ENCODE data around the gene SH3BGRL2.

Gene SH3BGRL2

DNA sequence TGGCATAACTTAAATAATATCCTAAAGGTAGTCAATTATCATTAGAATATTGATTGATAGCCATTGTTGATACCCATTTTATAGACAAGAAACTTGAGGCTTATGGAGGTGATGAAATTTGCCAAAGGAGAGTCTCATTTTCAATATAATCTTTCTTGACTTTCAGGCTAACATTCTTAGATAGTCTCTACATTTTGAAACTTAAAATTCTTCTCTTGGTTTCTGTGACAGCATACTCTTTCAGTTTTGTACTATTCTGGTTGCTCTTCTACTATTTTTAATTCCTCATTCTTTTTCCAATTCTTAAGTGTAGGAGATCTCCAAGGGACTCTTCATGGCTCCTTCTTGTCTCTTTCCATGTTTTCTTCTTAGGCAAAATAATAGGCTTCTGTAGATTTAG is 3.7 kb upstream of the SH3BGRL2 start:
- TF ChIP-seq, protein P1, sequence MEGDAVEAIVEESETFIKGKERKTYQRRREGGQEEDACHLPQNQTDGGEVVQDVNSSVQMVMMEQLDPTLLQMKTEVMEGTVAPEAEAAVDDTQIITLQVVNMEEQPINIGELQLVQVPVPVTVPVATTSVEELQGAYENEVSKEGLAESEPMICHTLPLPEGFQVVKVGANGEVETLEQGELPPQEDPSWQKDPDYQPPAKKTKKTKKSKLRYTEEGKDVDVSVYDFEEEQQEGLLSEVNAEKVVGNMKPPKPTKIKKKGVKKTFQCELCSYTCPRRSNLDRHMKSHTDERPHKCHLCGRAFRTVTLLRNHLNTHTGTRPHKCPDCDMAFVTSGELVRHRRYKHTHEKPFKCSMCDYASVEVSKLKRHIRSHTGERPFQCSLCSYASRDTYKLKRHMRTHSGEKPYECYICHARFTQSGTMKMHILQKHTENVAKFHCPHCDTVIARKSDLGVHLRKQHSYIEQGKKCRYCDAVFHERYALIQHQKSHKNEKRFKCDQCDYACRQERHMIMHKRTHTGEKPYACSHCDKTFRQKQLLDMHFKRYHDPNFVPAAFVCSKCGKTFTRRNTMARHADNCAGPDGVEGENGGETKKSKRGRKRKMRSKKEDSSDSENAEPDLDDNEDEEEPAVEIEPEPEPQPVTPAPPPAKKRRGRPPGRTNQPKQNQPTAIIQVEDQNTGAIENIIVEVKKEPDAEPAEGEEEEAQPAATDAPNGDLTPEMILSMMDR (IDR thresholded peaks at IDR 0.05; ENCODE audit: poor library complexity, severe bottlenecking): no peak
- Histone ChIP-seq H3K36me3 (ENCODE audit: low read depth) (no peaks in the 10 kb centered on the region), H3K9me3 (ENCODE audit: severe bottlenecking) (no peaks in the 10 kb centered on the region), H3K4me3 (ENCODE audit: severe bottlenecking) (no peak overlapping the region), H3K27me3 (ENCODE audit: insufficient read depth, poor library complexity, severe bottlenecking) (no peaks in the 10 kb centered on the region), H3K27ac (ENCODE audit: poor library complexity, severe bottlenecking) (no peak overlapping the region), H3K4me1 (ENCODE audit: insufficient read depth, poor library complexity, severe bottlenecking) (no peaks in the 10 kb centered on the region)
- no peak for DNase-seq (ENCODE audit: low spot score)
- no peak for ATAC-seq (ENCODE audit: low read depth)

DNA sequence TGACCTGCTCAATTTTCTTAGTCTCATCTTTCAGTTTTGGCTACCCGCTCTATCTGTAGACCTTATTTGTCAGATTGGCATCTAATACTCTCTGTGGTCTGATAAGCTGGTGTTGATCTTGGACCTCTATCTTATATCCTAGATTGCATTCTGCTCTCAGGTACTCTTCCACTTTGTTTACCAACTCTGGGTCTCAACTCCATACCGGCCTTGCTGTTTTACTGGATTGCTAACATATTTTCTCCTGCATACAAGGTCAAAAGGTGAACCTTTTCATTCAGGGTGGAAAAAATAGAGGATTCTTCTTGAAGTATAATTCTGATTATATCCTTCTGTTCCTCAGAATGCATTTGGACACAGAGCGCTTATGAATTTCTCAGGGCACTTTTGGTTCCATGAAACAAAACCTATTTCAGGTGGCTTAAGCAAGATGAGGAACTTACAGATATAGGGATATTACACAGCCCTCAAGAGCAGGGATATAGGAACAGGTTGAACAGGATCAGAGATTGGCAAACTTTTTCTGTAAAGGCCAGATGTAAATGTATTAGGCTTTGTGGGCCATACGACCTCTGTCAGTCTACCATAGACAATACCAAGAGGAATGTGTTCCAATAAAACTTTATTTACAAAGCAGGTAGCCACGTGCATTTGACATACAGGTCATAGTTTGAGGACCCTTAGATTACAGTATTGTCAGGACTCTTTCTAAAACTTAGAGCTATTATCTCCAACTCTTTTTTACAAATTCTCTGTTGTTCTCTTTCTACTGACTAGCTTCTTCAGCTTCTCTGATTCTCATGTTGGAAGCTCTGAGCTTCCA is 2.5 kb upstream of the SH3BGRL2 start:
- TF ChIP-seq, protein P1 (IDR thresholded peaks at IDR 0.05; ENCODE audit: poor library complexity, severe bottlenecking): no peak
- DNase-seq (ENCODE audit: low spot score): no peak

DNA sequence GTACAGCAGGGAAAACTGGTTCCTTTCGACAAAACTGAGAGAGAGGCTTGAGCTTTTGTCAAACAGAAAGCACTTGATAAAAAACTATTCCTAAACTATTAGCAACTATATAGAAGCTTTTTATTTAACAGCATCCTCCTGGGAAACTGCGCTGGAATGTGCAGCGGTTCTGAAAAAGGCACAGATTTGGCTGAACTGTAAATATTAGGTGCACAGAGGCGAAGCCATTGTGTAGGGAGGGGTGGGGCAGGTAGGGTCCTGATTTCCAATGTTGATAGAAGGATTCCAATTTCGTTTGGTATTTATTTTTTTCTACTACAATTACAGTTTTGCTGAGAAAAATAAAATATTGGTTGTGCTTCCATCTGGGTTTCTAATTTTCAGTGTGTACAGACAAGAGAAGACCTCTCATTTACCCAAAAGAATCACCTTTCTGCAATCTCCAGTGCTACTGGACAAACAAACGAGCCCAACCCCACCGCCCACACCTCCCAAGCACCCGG is 698 bp upstream of the SH3BGRL2 start:
- Histone ChIP-seq H3K27me3 (ENCODE audit: insufficient read depth, poor library complexity, severe bottlenecking) (no peaks in the 10 kb centered on the region), H3K36me3 (ENCODE audit: low read depth) (no peaks in the 10 kb centered on the region), H3K4me1 (ENCODE audit: insufficient read depth, poor library complexity, severe bottlenecking) (peaks cover 10% of the 10 kb centered on the region), H3K27ac (ENCODE audit: poor library complexity, severe bottlenecking) (no peak overlapping the region), H3K4me3 (ENCODE audit: severe bottlenecking) (peak overlapping the region; percentile 65), H3K9me3 (ENCODE audit: severe bottlenecking) (no peaks in the 10 kb centered on the region)
- DNase-seq (ENCODE audit: low spot score) (no peak), ATAC-seq (ENCODE audit: low read depth) (no peak)
- TF ChIP-seq, protein P1 (IDR thresholded peaks at IDR 0.05; ENCODE audit: poor library complexity, severe bottlenecking): no peak

More for the DNA sequence above, 2.5 kb upstream of the SH3BGRL2 start:
- H3K9me3 ChIP-seq (ENCODE audit: severe bottlenecking): no peaks in the 10 kb centered on the region
- no peaks in the 10 kb centered on the region for H3K4me1 ChIP-seq (ENCODE audit: insufficient read depth, poor library complexity, severe bottlenecking)
- H3K27me3 ChIP-seq (ENCODE audit: insufficient read depth, poor library complexity, severe bottlenecking): no peaks in the 10 kb centered on the region
- no peak overlapping the region for H3K4me3 ChIP-seq (ENCODE audit: severe bottlenecking)
- no peaks in the 10 kb centered on the region for H3K36me3 ChIP-seq (ENCODE audit: low read depth)
- ATAC-seq (ENCODE audit: low read depth): no peak
- H3K27ac ChIP-seq (ENCODE audit: poor library complexity, severe bottlenecking): no peak overlapping the region

DNA sequence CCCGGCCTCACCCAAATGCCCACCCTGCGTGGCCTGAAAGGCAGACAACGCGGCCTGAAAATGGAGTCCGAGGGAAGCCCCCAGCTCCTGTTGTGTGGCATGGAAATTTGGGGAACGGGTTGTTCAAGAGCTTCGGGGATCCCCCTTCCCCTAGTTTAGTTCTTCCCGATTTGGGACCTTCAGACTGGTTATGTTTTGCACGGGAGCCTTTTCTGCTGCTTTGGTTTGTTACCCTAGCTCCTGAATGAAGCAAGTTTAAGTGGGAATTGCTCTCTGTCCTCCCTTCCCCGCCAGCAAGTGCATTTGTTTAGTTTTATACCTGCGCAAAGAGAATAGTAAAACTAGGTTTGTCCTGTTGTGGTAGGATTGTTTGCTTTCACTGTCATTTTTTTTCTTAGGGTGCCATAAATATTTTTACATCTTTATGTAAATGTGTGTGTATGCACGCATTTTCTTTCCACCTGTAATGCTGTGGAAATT is 604 bp downstream of the SH3BGRL2 start:
- DNase-seq (ENCODE audit: low spot score) (no peak), ATAC-seq (ENCODE audit: low read depth) (no peak)
- no peaks in the 10 kb centered on the region for H3K27me3 ChIP-seq (ENCODE audit: insufficient read depth, poor library complexity, severe bottlenecking)
- no peaks in the 10 kb centered on the region for H3K36me3 ChIP-seq (ENCODE audit: low read depth)
- H3K4me3 ChIP-seq (ENCODE audit: severe bottlenecking): peak overlapping the region; percentile 65
- no peaks in the 10 kb centered on the region for H3K9me3 ChIP-seq (ENCODE audit: severe bottlenecking)
- no peak overlapping the region for H3K27ac ChIP-seq (ENCODE audit: poor library complexity, severe bottlenecking)
- peaks cover 12% of the 10 kb centered on the region for H3K4me1 ChIP-seq (ENCODE audit: insufficient read depth, poor library complexity, severe bottlenecking)
- TF ChIP-seq, protein P1 (IDR thresholded peaks at IDR 0.05; ENCODE audit: poor library complexity, severe bottlenecking): no peak

DNA sequence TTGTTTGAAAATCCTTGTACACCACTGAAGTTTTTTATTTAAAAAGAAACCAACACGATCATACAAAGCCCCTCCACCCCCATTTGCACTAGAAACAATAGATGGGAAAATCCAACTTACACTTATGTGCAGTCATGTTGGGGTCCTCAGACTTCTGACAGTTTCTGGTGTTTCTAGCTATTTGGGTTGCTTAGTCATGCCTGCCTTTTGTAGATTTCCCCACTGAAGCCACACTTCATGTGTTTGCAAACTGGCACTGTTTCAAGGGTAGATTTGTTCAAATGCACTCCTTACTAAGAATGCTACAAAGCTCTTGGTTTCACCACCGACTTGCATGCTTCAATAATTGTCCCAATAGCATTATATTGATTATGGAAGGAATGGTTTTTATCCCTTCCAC is 1.5 kb downstream of the SH3BGRL2 start:
- Histone ChIP-seq H3K9me3 (ENCODE audit: severe bottlenecking) (no peaks in the 10 kb centered on the region), H3K4me3 (ENCODE audit: severe bottlenecking) (no peak overlapping the region), H3K27ac (ENCODE audit: poor library complexity, severe bottlenecking) (no peak overlapping the region), H3K27me3 (ENCODE audit: insufficient read depth, poor library complexity, severe bottlenecking) (no peaks in the 10 kb centered on the region), H3K4me1 (ENCODE audit: insufficient read depth, poor library complexity, severe bottlenecking) (peaks cover 12% of the 10 kb centered on the region), H3K36me3 (ENCODE audit: low read depth) (no peaks in the 10 kb centered on the region)
- no peak for ATAC-seq (ENCODE audit: low read depth)
- TF ChIP-seq, protein P1 (IDR thresholded peaks at IDR 0.05; ENCODE audit: poor library complexity, severe bottlenecking): no peak
- DNase-seq (ENCODE audit: low spot score): no peak

Measured in RWPE2 (cell line).